CD14-positive monocyte (primary cell): ENCODE measurements around the gene AMT. TPM values are rescaled to one million over a fixed set of nuclear protein-coding genes. Genes with fewer than 3 reads are reported as not detected.
"Not testable (repeated sequence)": the region's sequence is repeated elsewhere in the genome, so short reads cannot be mapped to it uniquely, and the experiment has no call there.

Experiments used
- DNase-seq, 3 donors: peaks; one replicate each; pipeline ENCODE4 v3.0.0-alpha.2; 2011 to 2022
- H2AFZ ChIP-seq: 2 replicates; pipeline ENCODE4 v1.6.0; 2012; ENCODE audit warnings: mild to moderate bottlenecking, low read depth, low read length, inconsistent platforms; ENCODE audit not compliant: insufficient read depth, poor library complexity, severe bottlenecking
- H3K27ac ChIP-seq, 2 donors: 1 replicate in 1 of 2; 2 replicates in 1 of 2; pipeline ENCODE4 v1.5.1; 2012 to 2013; ENCODE audit warnings: low read length in 2 of 2, control low read depth in 1 of 2, inconsistent platforms in 1 of 2, low read depth in 1 of 2, mild to moderate bottlenecking in 1 of 2
- H3K27me3 ChIP-seq, 2 donors: one replicate each; pipeline versions ENCODE4 v1.6.0 to v1.6.1; 2011 to 2013; ENCODE audit warnings: low read length in 2 of 2; ENCODE audit not compliant: control insufficient read depth in 2 of 2, insufficient read depth in 2 of 2
- H3K36me3 ChIP-seq, 2 donors: replicated peaks in 1 of 2; 1 replicate in 1 of 2; 2 replicates in 1 of 2; pipeline versions ENCODE4 v1.5.1 to v1.6.1; 2012 to 2013; ENCODE audit warnings: low read length in 2 of 2, control low read depth in 1 of 2, inconsistent platforms in 1 of 2, mild to moderate bottlenecking in 1 of 2; ENCODE audit not compliant: insufficient read depth in 2 of 2, control insufficient read depth in 1 of 2
- H3K4me1 ChIP-seq, 2 donors: 1 replicate in 1 of 2; 2 replicates in 1 of 2; pipeline versions ENCODE4 v1.5.1 to v1.6.1; 2012 to 2013; ENCODE audit warnings: low read length in 2 of 2, control low read depth in 1 of 2, inconsistent platforms in 1 of 2, mild to moderate bottlenecking in 1 of 2, moderate library complexity in 1 of 2; ENCODE audit not compliant: insufficient read depth in 2 of 2, control insufficient read depth in 1 of 2
- H3K4me2 ChIP-seq: replicated peaks from 2 replicates; pipeline ENCODE3; 2012; ENCODE audit warnings: low read length, moderate library complexity, mild to moderate bottlenecking; ENCODE audit not compliant: poor library complexity, severe bottlenecking; ENCODE audit errors: extremely low read depth
- H3K4me3 ChIP-seq, 3 experiments: fragments of 200-600 bp in 1 of 3; sonication (generic) in 1 of 3; replicated peaks in 1 of 3; 1 replicate in 2 of 3; 2 replicates in 1 of 3; pipeline ENCODE4 v1.5.1; 2011 to 2013; ENCODE audit warnings: low read length in 3 of 3, mild to moderate bottlenecking in 3 of 3, control low read depth in 2 of 3, low read depth in 2 of 3, inconsistent platforms in 1 of 3, moderate library complexity in 1 of 3
- H3K79me2 ChIP-seq: 2 replicates; pipeline ENCODE4 v1.6.0; 2012; ENCODE audit warnings: mild to moderate bottlenecking, control low read depth, inconsistent platforms, low read length, moderate library complexity; ENCODE audit not compliant: insufficient read depth
- H3K9ac ChIP-seq: 2 replicates; pipeline ENCODE4 v1.6.0; 2017; ENCODE audit warnings: low read length, mild to moderate bottlenecking; ENCODE audit not compliant: insufficient read depth, poor library complexity, severe bottlenecking
- H3K9me3 ChIP-seq, 2 donors: replicated peaks in 1 of 2; 1 replicate in 1 of 2; 2 replicates in 1 of 2; pipeline versions ENCODE4 v1.5.1 to v1.6.1; 2012 to 2013; ENCODE audit warnings: low read length in 2 of 2, control low read depth in 1 of 2; ENCODE audit not compliant: control insufficient read depth in 1 of 2, insufficient read depth in 1 of 2
- H4K20me1 ChIP-seq: 2 replicates; pipeline ENCODE4 v1.6.0; 2012; ENCODE audit warnings: mild to moderate bottlenecking, low read length, control low read depth, moderate library complexity; ENCODE audit not compliant: insufficient read depth
- H3K27ac Mint-ChIP-seq, 7 donors: one replicate each; pipeline ENCODE4 v1.8.0; 2020; ENCODE audit warnings: mild to moderate bottlenecking in 7 of 7, mixed read lengths in 7 of 7, moderate library complexity in 6 of 7, inconsistent platforms in 2 of 7
- H3K27me3 Mint-ChIP-seq, 3 donors: one replicate each; pipeline ENCODE4 v1.8.0; 2021 to 2022; ENCODE audit warnings: low read depth in 3 of 3, mild to moderate bottlenecking in 3 of 3, mixed read lengths in 3 of 3, moderate library complexity in 3 of 3, inconsistent platforms in 1 of 3
- H3K36me3 Mint-ChIP-seq, 2 donors: one replicate each; pipeline ENCODE4 v1.8.0; 2020; ENCODE audit warnings: mixed read lengths in 2 of 2, inconsistent platforms in 1 of 2, mild to moderate bottlenecking in 1 of 2
- H3K4me1 Mint-ChIP-seq: one replicate; pipeline ENCODE4 v1.8.0; 2020; ENCODE audit warnings: mild to moderate bottlenecking, mixed read lengths
- H3K4me3 Mint-ChIP-seq, 2 donors: one replicate each; pipeline ENCODE4 v1.8.0; 2020; ENCODE audit warnings: mild to moderate bottlenecking in 2 of 2, mixed read lengths in 2 of 2, moderate library complexity in 1 of 2
- H3K9me3 Mint-ChIP-seq, 7 donors: one replicate each; pipeline ENCODE4 v1.8.0; 2020 to 2022; ENCODE audit warnings: mixed read lengths in 7 of 7, mild to moderate bottlenecking in 6 of 7, moderate library complexity in 6 of 7, inconsistent platforms in 2 of 7
- CTCF ChIP-seq: fragments of 200-600 bp; IDR thresholded peaks from one replicate; pipeline ENCODE4 v1.8.0; 2022; ENCODE audit warnings: antibody characterized with exemption, mild to moderate bottlenecking
- WGBS: methylation state at CpG from one replicate; pipeline ENCODE4 v1.1.5; 2013; ENCODE audit warnings: missing lambda C conversion rate; ENCODE audit not compliant: insufficient coverage; 5-methylcytosine and 5-hydroxymethylcytosine counted together
- intact Hi-C, 2 donors: fragments of 100-400 bp; cut with micrococcal nuclease; formaldehyde crosslinking; loops; one replicate each; pipeline versions ENCODE4 v1.15.0 to v1.15.1; 2023
- polyA plus RNA-seq, 3 donors: library from polyadenylated mRNA; depleted of rRNA in 1 of 3; unstranded in 2 of 3; stranded (reverse) in 1 of 3; fragments of 300-500 nt in 2 of 3; fragments of >200 nt in 1 of 3; fragmentation: Illumina TruSeq in 2 of 3; gene quantifications; 1 replicate in 2 of 3; 2 replicates in 1 of 3; pipeline ENCODE4 v1.2.3, GENCODE V29; 2012 to 2021

The AMT gene
- polyA plus RNA-seq, 3 donors: 2.0 to 25.1 (median 3.1) TPM

- H3K4me3 ChIP-seq: peak overlapping the region in 2 of 3 experiments; percentile 29 to 60
Measured at GRCh38 chr3:49406571-49407565, 15.4 kb downstream of the AMT start.

GRCh38 chr3:49405570-49405969, 16.7 kb downstream of the AMT start:
- WGBS: 80% methylated on average over 2 of the region's 9 CpGs
- Mint-ChIP-seq H3K36me3 (peaks cover 23 to 37% of the 10 kb centered on the region in 2 donors), H3K4me1 (peaks cover 68% of the 10 kb centered on the region), H3K27ac (peak overlapping the region in 5 of 7 donors; percentile 43 to 94 (median 88))
- H3K9ac ChIP-seq, H2AFZ ChIP-seq, H3K4me3 ChIP-seq, H3K9me3 Mint-ChIP-seq, DNase-seq, H3K4me3 Mint-ChIP-seq, intact Hi-C loops, H3K27me3 Mint-ChIP-seq, H3K4me2 ChIP-seq, H3K9me3 ChIP-seq, H3K27me3 ChIP-seq: not testable (repeated sequence)
- peaks cover 100% of the 10 kb centered on the region for H3K79me2 ChIP-seq
- H3K36me3 ChIP-seq: peaks cover 3 to 25% of the 10 kb centered on the region in 2 donors
- H4K20me1 ChIP-seq: peaks cover 100% of the 10 kb centered on the region
- H3K27ac ChIP-seq: peak overlapping the region in 1 of 2 donors; percentile 72
- H3K4me1 ChIP-seq: peaks cover 60 to 68% of the 10 kb centered on the region in 2 donors

More at GRCh38 chr3:49406571-49407565, 15.4 kb downstream of the AMT start:
- peaks cover 99% of the 10 kb centered on the region for H3K79me2 ChIP-seq
- Mint-ChIP-seq H3K36me3 (peaks cover 17 to 28% of the 10 kb centered on the region in 2 donors), H3K4me3 (peak overlapping the region; percentile 61 to 82), H3K4me1 (peaks cover 58% of the 10 kb centered on the region), H3K9me3 (no peaks in the 10 kb centered on the region), H3K27me3 (peaks cover 0 to 2% (median 1%) of the 10 kb centered on the region in 3 donors), H3K27ac (peak overlapping the region; percentile 88 to 94 (median 91))
- WGBS: 62% methylated on average over 2 of the region's 17 CpGs
- peak overlapping the region; percentile 32 for H3K9ac ChIP-seq
- no peak overlapping the region for H2AFZ ChIP-seq
- H3K36me3 ChIP-seq: peaks cover 3 to 25% of the 10 kb centered on the region in 2 donors
- H4K20me1 ChIP-seq: peaks cover 94% of the 10 kb centered on the region
- intact Hi-C loops: no loop called here
- H3K4me2 ChIP-seq: peak overlapping the region; percentile 60
- TF ChIP-seq CTCF: no peak
- DNase-seq: peak in 1 of 3 donors; percentile 51
- H3K4me1 ChIP-seq: peaks cover 48 to 60% of the 10 kb centered on the region in 2 donors
- H3K9me3 ChIP-seq: no peaks in the 10 kb centered on the region
- peak overlapping the region; percentile 60 to 72 for H3K27ac ChIP-seq
- H3K27me3 ChIP-seq: no peaks in the 10 kb centered on the region
